Measurements from ENCODE around the gene EPB41L3. TPM values are rescaled to one million over a fixed set of nuclear protein-coding genes. Genes with fewer than 3 reads are reported as not detected.
A peak's percentile ranks its signal among the peaks of the same experiment; 100 is the strongest.

EPB41L3 gene
- total RNA-seq, 5 donors from 2014 or later (not counting 1 experiment from before 2014, with no cell fraction given): 0.41 to 3.8 (median 3.6) TPM

GRCh38 chr18:5431836-5432575, 111.8 kb downstream of the EPB41L3 start:
- CTCF ChIA-PET: interaction anchor here in 1 of 2 donors (1.1 kb wide), 1 partner anchor 15 kb away, joined by 7 read pairs; no protein-coding TSS in a partner anchor
- no peaks in the 10 kb centered on the region for H3K4me1 Mint-ChIP-seq
- 81% methylated on average over 8 of the region's 8 CpGs for WGBS (ENCODE audit: insufficient coverage)

GRCh38 chr18:5430131-5430530, 113.7 kb downstream of the EPB41L3 start:
- CTCF ChIA-PET: interaction anchor here in 1 of 2 donors (0.7 kb wide), 1 partner anchor 267 kb away, joined by 3 read pairs; no protein-coding TSS in a partner anchor
- no peak overlapping the region for H3K27ac Mint-ChIP-seq
- Histone ChIP-seq H3K9me3 (no peaks in the 10 kb centered on the region), H3K27me3 (replicated peaks in 1 of 2; ENCODE audit: control insufficient read depth in 2 of 2, extremely low read depth in 1 of 2, insufficient read depth in 2 of 2, low read length in 1 of 2) (no peaks in the 10 kb centered on the region), H3K27ac (ENCODE audit: low read length) (no peak overlapping the region), H3K36me3 (ENCODE audit: control insufficient read depth in 2 of 2, extremely low read depth in 1 of 2, insufficient read depth in 1 of 2, low read length in 1 of 2) (no peaks in the 10 kb centered on the region), H3K4me3 (ENCODE audit: control insufficient read depth in 1 of 2, extremely low read depth in 1 of 2, low read length in 1 of 2) (no peak overlapping the region), H3K4me1 (ENCODE audit: control insufficient read depth in 1 of 2, extremely low read depth in 1 of 2, insufficient read depth in 2 of 2, low read length in 2 of 2) (no peaks in the 10 kb centered on the region)
- ATAC-seq (replicated peaks in 1 of 4): no peak
- no peak for DNase-seq
- H3K9me3 Mint-ChIP-seq: no peaks in the 10 kb centered on the region
- no peaks in the 10 kb centered on the region for H3K4me1 Mint-ChIP-seq
- POLR2A ChIA-PET: interaction anchor here in 1 of 2 donors (0.6 kb wide), 1 partner anchor 10 kb away, joined by 6 read pairs; no protein-coding TSS in a partner anchor
- H3K27me3 Mint-ChIP-seq: peaks cover 3 to 7% of the 10 kb centered on the region in 2 donors
- WGBS (ENCODE audit: insufficient coverage): no CpG with 5 or more reads among the region's 7 CpGs
- no peaks in the 10 kb centered on the region for H3K36me3 Mint-ChIP-seq
- no peak overlapping the region for H3K4me3 Mint-ChIP-seq

More at GRCh38 chr18:5431836-5432575, 111.8 kb downstream of the EPB41L3 start:
- no peaks in the 10 kb centered on the region for H3K9me3 ChIP-seq
- H3K9me3 Mint-ChIP-seq: no peaks in the 10 kb centered on the region
- peaks cover 3 to 7% of the 10 kb centered on the region in 2 donors for H3K27me3 Mint-ChIP-seq
- no peak for DNase-seq
- no peak for ATAC-seq (replicated peaks in 1 of 4)
- no peak overlapping the region for H3K4me3 ChIP-seq (ENCODE audit: control insufficient read depth in 1 of 2, extremely low read depth in 1 of 2, low read length in 1 of 2)
- no peaks in the 10 kb centered on the region for H3K27me3 ChIP-seq (replicated peaks in 1 of 2; ENCODE audit: control insufficient read depth in 2 of 2, extremely low read depth in 1 of 2, insufficient read depth in 2 of 2, low read length in 1 of 2)
- H3K4me3 Mint-ChIP-seq: no peak overlapping the region
- H3K27ac ChIP-seq (ENCODE audit: low read length): no peak overlapping the region
- H3K4me1 ChIP-seq (ENCODE audit: control insufficient read depth in 1 of 2, extremely low read depth in 1 of 2, insufficient read depth in 2 of 2, low read length in 2 of 2): no peaks in the 10 kb centered on the region
- no peak overlapping the region for H3K27ac Mint-ChIP-seq
- H3K36me3 ChIP-seq (ENCODE audit: control insufficient read depth in 2 of 2, extremely low read depth in 1 of 2, insufficient read depth in 1 of 2, low read length in 1 of 2): no peaks in the 10 kb centered on the region
- no peaks in the 10 kb centered on the region for H3K36me3 Mint-ChIP-seq
- POLR2A ChIA-PET: no interaction called here

GRCh38 chr18:5429681-5430080, 114.1 kb downstream of the EPB41L3 start:
- no peak for DNase-seq
- Histone ChIP-seq H3K27ac (ENCODE audit: low read length) (no peak overlapping the region), H3K36me3 (ENCODE audit: control insufficient read depth in 2 of 2, extremely low read depth in 1 of 2, insufficient read depth in 1 of 2, low read length in 1 of 2) (no peaks in the 10 kb centered on the region), H3K4me3 (ENCODE audit: control insufficient read depth in 1 of 2, extremely low read depth in 1 of 2, low read length in 1 of 2) (no peak overlapping the region), H3K9me3 (no peaks in the 10 kb centered on the region), H3K4me1 (ENCODE audit: control insufficient read depth in 1 of 2, extremely low read depth in 1 of 2, insufficient read depth in 2 of 2, low read length in 2 of 2) (no peaks in the 10 kb centered on the region), H3K27me3 (replicated peaks in 1 of 2; ENCODE audit: control insufficient read depth in 2 of 2, extremely low read depth in 1 of 2, insufficient read depth in 2 of 2, low read length in 1 of 2) (no peaks in the 10 kb centered on the region)
- no peaks in the 10 kb centered on the region for H3K4me1 Mint-ChIP-seq
- no peak overlapping the region for H3K4me3 Mint-ChIP-seq
- CTCF ChIA-PET: interaction anchor here in 1 of 2 donors (0.7 kb wide), 1 partner anchor 267 kb away, joined by 3 read pairs; no protein-coding TSS in a partner anchor
- H3K27me3 Mint-ChIP-seq: peaks cover 3 to 7% of the 10 kb centered on the region in 2 donors
- ATAC-seq (replicated peaks in 1 of 4): no peak
- H3K27ac Mint-ChIP-seq: no peak overlapping the region
- POLR2A ChIA-PET: no interaction called here
- no peaks in the 10 kb centered on the region for H3K9me3 Mint-ChIP-seq
- H3K36me3 Mint-ChIP-seq: no peaks in the 10 kb centered on the region
- no CpG with 5 or more reads among the region's 7 CpGs for WGBS (ENCODE audit: insufficient coverage)

- no peaks in the 10 kb centered on the region for H3K36me3 ChIP-seq (ENCODE audit: control insufficient read depth in 2 of 2, extremely low read depth in 1 of 2, insufficient read depth in 1 of 2, low read length in 1 of 2)
- H3K9me3 Mint-ChIP-seq: no peaks in the 10 kb centered on the region
- DNase-seq: no peak
- H3K4me3 ChIP-seq (ENCODE audit: control insufficient read depth in 1 of 2, extremely low read depth in 1 of 2, low read length in 1 of 2): no peak overlapping the region
- no peaks in the 10 kb centered on the region for H3K4me1 ChIP-seq (ENCODE audit: control insufficient read depth in 1 of 2, extremely low read depth in 1 of 2, insufficient read depth in 2 of 2, low read length in 2 of 2)
- no peaks in the 10 kb centered on the region for H3K36me3 Mint-ChIP-seq
- H3K27me3 ChIP-seq (replicated peaks in 1 of 2; ENCODE audit: control insufficient read depth in 2 of 2, extremely low read depth in 1 of 2, insufficient read depth in 2 of 2, low read length in 1 of 2): no peaks in the 10 kb centered on the region
- no peaks in the 10 kb centered on the region for H3K9me3 ChIP-seq
- no peak for ATAC-seq (replicated peaks in 1 of 4)
- POLR2A ChIA-PET: no interaction called here
- H3K4me3 Mint-ChIP-seq: no peak overlapping the region
- no peaks in the 10 kb centered on the region for H3K4me1 Mint-ChIP-seq
- CTCF ChIA-PET: no interaction called here
- peaks cover 0 to 7% of the 10 kb centered on the region in 2 donors for H3K27me3 Mint-ChIP-seq
- 25% methylated on average over 2 of the region's 2 CpGs for WGBS (ENCODE audit: insufficient coverage)
- no peak overlapping the region for H3K27ac Mint-ChIP-seq
- H3K27ac ChIP-seq (ENCODE audit: low read length): no peak overlapping the region
Observed at GRCh38 chr18:5425721-5426120, 118.1 kb downstream of the EPB41L3 start.

GRCh38 chr18:5424903-5425664, 118.7 kb downstream of the EPB41L3 start:
- Mint-ChIP-seq H3K9me3 (no peaks in the 10 kb centered on the region), H3K4me3 (no peak overlapping the region), H3K27me3 (peaks cover 0 to 7% of the 10 kb centered on the region in 2 donors), H3K4me1 (no peaks in the 10 kb centered on the region), H3K27ac (no peak overlapping the region), H3K36me3 (no peaks in the 10 kb centered on the region)
- H3K4me3 ChIP-seq (ENCODE audit: control insufficient read depth in 1 of 2, extremely low read depth in 1 of 2, low read length in 1 of 2): no peak overlapping the region
- no peaks in the 10 kb centered on the region for H3K36me3 ChIP-seq (ENCODE audit: control insufficient read depth in 2 of 2, extremely low read depth in 1 of 2, insufficient read depth in 1 of 2, low read length in 1 of 2)
- ChIA-PET POLR2A (no interaction called here), CTCF (no interaction called here)
- DNase-seq: peak in 7 of 35 experiments; percentile 1 to 54 (median 11)
- H3K27ac ChIP-seq (ENCODE audit: low read length): no peak overlapping the region
- ATAC-seq (replicated peaks in 1 of 4): peak in 2 of 4 experiments; percentile 54 to 63
- 14% methylated on average over 1 of the region's 6 CpGs for WGBS (ENCODE audit: insufficient coverage)
- H3K9me3 ChIP-seq: no peaks in the 10 kb centered on the region
- H3K4me1 ChIP-seq (ENCODE audit: control insufficient read depth in 1 of 2, extremely low read depth in 1 of 2, insufficient read depth in 2 of 2, low read length in 2 of 2): no peaks in the 10 kb centered on the region
- no peaks in the 10 kb centered on the region for H3K27me3 ChIP-seq (replicated peaks in 1 of 2; ENCODE audit: control insufficient read depth in 2 of 2, extremely low read depth in 1 of 2, insufficient read depth in 2 of 2, low read length in 1 of 2)

GRCh38 chr18:5422626-5423025, 121.2 kb downstream of the EPB41L3 start:
- ChIA-PET POLR2A (no interaction called here), CTCF (no interaction called here)
- no CpG with 5 or more reads among the region's 3 CpGs for WGBS (ENCODE audit: insufficient coverage)
- ATAC-seq (replicated peaks in 1 of 4): no peak
- Mint-ChIP-seq H3K36me3 (no peaks in the 10 kb centered on the region), H3K4me1 (no peaks in the 10 kb centered on the region), H3K27ac (no peak overlapping the region), H3K9me3 (no peaks in the 10 kb centered on the region), H3K27me3 (peaks cover 1 to 8% of the 10 kb centered on the region in 2 donors), H3K4me3 (no peak overlapping the region)
- Histone ChIP-seq H3K4me3 (ENCODE audit: control insufficient read depth in 1 of 2, extremely low read depth in 1 of 2, low read length in 1 of 2) (no peak overlapping the region), H3K27ac (ENCODE audit: low read length) (no peak overlapping the region), H3K9me3 (no peaks in the 10 kb centered on the region), H3K27me3 (replicated peaks in 1 of 2; ENCODE audit: control insufficient read depth in 2 of 2, extremely low read depth in 1 of 2, insufficient read depth in 2 of 2, low read length in 1 of 2) (peaks cover 0 to 3% of the 10 kb centered on the region in 2 experiments), H3K4me1 (ENCODE audit: control insufficient read depth in 1 of 2, extremely low read depth in 1 of 2, insufficient read depth in 2 of 2, low read length in 2 of 2) (no peaks in the 10 kb centered on the region), H3K36me3 (ENCODE audit: control insufficient read depth in 2 of 2, extremely low read depth in 1 of 2, insufficient read depth in 1 of 2, low read length in 1 of 2) (no peaks in the 10 kb centered on the region)
- DNase-seq: no peak

Measured in T-cell (primary cell).